Kidney (tissue), 14 donors: Measurements from ENCODE around the gene STAMBP. TPM values are rescaled to one million over a fixed set of nuclear protein-coding genes. Genes with fewer than 3 reads are reported as not detected.

Experiments
- DNase-seq, 5 donors: peaks; one replicate each; pipeline ENCODE4 v3.0.0-alpha.2; 2013 to 2020
- FAIRE-seq: peaks from 2 replicates; lab custom pipeline; 2012; peaks lifted over from hg19 to GRCh38; lab: Jason Lieb, UNC
- H3K27ac ChIP-seq, 2 donors: one replicate each; pipeline ENCODE4 v1.7.0; 2013; ENCODE audit warnings: low read depth in 2 of 2, low read length in 2 of 2, inconsistent platforms in 1 of 2
- H3K27me3 ChIP-seq: one replicate; pipeline ENCODE4 v1.7.1; 2013; ENCODE audit warnings: low read length, inconsistent platforms; ENCODE audit not compliant: control insufficient read depth, insufficient read depth
- H3K36me3 ChIP-seq, 3 donors: one replicate each; pipeline versions ENCODE4 v1.7.0 to v1.7.1; 2013; ENCODE audit warnings: low read length in 3 of 3, control low read depth in 1 of 3, inconsistent platforms in 1 of 3; ENCODE audit not compliant: insufficient read depth in 3 of 3, control insufficient read depth in 2 of 3
- H3K4me1 ChIP-seq, 3 donors: one replicate each; pipeline versions ENCODE4 v1.7.0 to v1.7.1; 2013; ENCODE audit warnings: low read length in 3 of 3, inconsistent platforms in 1 of 3, low read depth in 1 of 3; ENCODE audit not compliant: control insufficient read depth in 2 of 3, insufficient read depth in 2 of 3
- H3K4me3 ChIP-seq, 3 donors: one replicate each; pipeline versions ENCODE4 v1.7.0 to v1.8.1; 2013; ENCODE audit warnings: low read length in 3 of 3, control low read depth in 1 of 3, inconsistent platforms in 1 of 3
- H3K9ac ChIP-seq, 3 donors: one replicate each; pipeline versions ENCODE4 v1.7.0 to v1.7.1; 2013; ENCODE audit warnings: low read length in 3 of 3, control low read depth in 1 of 3, inconsistent platforms in 1 of 3
- H3K9me3 ChIP-seq, 3 donors: one replicate each; pipeline versions ENCODE4 v1.7.0 to v1.7.1; 2013; ENCODE audit warnings: low read length in 3 of 3, control low read depth in 1 of 3, inconsistent platforms in 1 of 3; ENCODE audit not compliant: control insufficient read depth in 2 of 3, insufficient read depth in 1 of 3
- CTCF ChIP-seq: IDR thresholded peaks from 3 replicates; pipeline ENCODE4 v1.5.1; 2012; ENCODE audit warnings: mild to moderate bottlenecking, moderate library complexity, borderline replicate concordance; ENCODE audit not compliant: insufficient read depth; ENCODE audit errors: extremely low read depth
- intact Hi-C: fragments of 100-400 bp; cut with DNase I; formaldehyde crosslinking; loops from one replicate; pipeline ENCODE4 v1.11.1; 2022
- polyA plus RNA-seq: library from polyadenylated mRNA; stranded (reverse); fragments of 350-450 nt; fragmentation: Illumina TruSeq; extraction: RNeasy Lipid Tissue Mini Kit (QIAGEN cat#74804); gene quantifications from one replicate; pipeline ENCODE4 v1.2.3, GENCODE V29; 2014; ENCODE audit warnings: low read depth, low replicate concordance; ENCODE audit not compliant: insufficient read depth
- total RNA-seq: library from RNA; stranded (reverse); fragmentation: NEBNext Ultra II Directional; extraction: Animal tissue kit (Norgen Biotek cat#: 25700); gene quantifications from one replicate; pipeline ENCODE4 v1.2.1, GENCODE V29; 2021
- donor health status: control.
- donor health status: control.
- donor health status: control.
- donor health status: control.
- donor health status: control.
- donor health status: DM: yes; HTN: yes; CAD: no.
- donor health status: Normal renal cell carcinoma (clear cell type).

STAMBP gene
- total and polyA plus RNA-seq, 2 donors from 2014 or later, result 34.8 to 58.9 TPM

- intact Hi-C loops, result no loop called here
- Histone ChIP-seq H3K4me3 (no peak overlapping the region), H3K27ac (no peak overlapping the region), H3K36me3 (no peaks in the 10 kb centered on the region), H3K9ac (no peak overlapping the region), H3K9me3 (no peaks in the 10 kb centered on the region), H3K27me3 (no peaks in the 10 kb centered on the region), H3K4me1 (peaks cover 0 to 5% (median 4%) of the 10 kb centered on the region in 3 donors)
- FAIRE-seq (no peak), DNase-seq (no peak)
- TF ChIP-seq CTCF, result no peak
Observed at GRCh38 chr2:73913414-73914054, 84.8 kb downstream of the STAMBP start.

- no peak for DNase-seq
- no peak overlapping the region for H3K27ac ChIP-seq
- FAIRE-seq, result no peak
- no peak for TF ChIP-seq CTCF
- H3K9me3 ChIP-seq, result no peaks in the 10 kb centered on the region
- H3K4me3 ChIP-seq, result no peak overlapping the region
- no peaks in the 10 kb centered on the region for H3K27me3 ChIP-seq
- H3K36me3 ChIP-seq, result no peaks in the 10 kb centered on the region
- H3K4me1 ChIP-seq, result no peaks in the 10 kb centered on the region
- no peak overlapping the region for H3K9ac ChIP-seq
- intact Hi-C loops, result no loop called here
Observed at GRCh38 chr2:73914667-73915066, 85.9 kb downstream of the STAMBP start.

DNA sequence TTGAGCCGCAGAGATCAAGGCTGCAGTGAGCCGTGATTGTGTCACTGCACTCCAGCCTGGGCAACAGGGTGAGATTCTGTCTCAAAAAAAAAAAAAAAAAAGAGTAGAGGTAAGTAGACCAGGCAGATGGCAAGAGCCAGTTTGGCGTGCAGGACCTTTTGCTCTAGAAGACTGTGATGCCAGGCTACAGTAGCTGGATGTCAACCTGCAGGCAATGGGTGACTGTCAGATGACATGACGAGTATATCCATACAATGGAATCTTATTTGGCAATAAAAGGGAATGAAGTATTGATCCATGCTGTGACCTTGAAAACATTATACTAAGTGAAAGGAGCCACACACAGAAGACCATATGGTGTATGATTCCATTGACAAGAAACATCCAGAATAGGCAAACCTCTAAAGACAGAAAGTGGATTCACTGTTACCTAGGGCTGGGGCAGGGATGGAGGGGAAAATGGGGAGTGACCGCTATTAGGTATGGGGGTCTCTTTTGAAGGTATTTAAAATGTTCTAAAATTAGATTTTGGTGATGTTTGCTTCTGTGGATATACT, 86.8 kb downstream of the STAMBP start:
- no peaks in the 10 kb centered on the region for H3K9me3 ChIP-seq
- H3K4me3 ChIP-seq, result no peak overlapping the region
- H3K4me1 ChIP-seq, result no peaks in the 10 kb centered on the region
- no peak for TF ChIP-seq CTCF
- no peak overlapping the region for H3K27ac ChIP-seq
- no peak overlapping the region for H3K9ac ChIP-seq
- no peak for DNase-seq
- intact Hi-C loops, result no loop called here
- no peak for FAIRE-seq
- H3K27me3 ChIP-seq, result no peaks in the 10 kb centered on the region
- no peaks in the 10 kb centered on the region for H3K36me3 ChIP-seq
